Right forelimb (tissue), 1 donor: ENCODE measurements around the gene PBX1.

ENCODE experiments used
- DNase-seq: peaks from one replicate; pipeline ENCODE4 v3.0.0-alpha.2; 2018

PBX1 gene

DNA sequence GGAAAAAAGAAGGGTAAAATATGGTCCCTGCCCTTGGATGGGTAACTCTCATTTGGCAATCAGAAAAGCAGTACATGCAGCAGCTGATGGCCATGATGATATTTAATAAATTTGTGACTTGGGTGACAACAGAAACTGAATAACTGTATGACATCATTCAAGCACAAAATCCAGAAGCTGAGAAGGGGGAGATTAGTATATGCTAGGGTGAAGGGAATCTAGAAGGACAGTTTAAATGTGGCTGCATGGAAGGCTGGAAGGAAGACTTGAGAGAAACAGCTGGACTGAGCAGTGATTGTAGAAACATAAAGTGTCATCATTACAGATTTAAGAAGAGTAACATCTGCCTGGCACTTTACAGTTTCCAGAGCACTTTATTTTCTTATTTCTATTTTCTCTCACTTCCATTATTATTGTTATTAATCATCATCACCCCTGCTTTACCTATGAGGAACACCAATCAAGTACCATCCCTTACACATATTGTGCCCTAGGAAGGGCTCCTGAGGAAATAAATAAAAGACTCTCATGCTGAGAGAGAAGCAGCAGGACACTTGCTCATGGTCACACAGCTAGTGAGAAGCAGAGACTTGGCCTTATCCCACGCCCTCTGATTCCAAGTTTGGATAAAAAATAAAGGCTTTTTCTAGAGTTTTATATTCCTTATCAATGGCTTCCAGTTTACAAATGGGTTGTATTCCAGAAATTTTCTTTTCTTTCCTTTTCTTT lies 207.2 kb downstream of the PBX1 start:
- DNase-seq, result no peak

DNA sequence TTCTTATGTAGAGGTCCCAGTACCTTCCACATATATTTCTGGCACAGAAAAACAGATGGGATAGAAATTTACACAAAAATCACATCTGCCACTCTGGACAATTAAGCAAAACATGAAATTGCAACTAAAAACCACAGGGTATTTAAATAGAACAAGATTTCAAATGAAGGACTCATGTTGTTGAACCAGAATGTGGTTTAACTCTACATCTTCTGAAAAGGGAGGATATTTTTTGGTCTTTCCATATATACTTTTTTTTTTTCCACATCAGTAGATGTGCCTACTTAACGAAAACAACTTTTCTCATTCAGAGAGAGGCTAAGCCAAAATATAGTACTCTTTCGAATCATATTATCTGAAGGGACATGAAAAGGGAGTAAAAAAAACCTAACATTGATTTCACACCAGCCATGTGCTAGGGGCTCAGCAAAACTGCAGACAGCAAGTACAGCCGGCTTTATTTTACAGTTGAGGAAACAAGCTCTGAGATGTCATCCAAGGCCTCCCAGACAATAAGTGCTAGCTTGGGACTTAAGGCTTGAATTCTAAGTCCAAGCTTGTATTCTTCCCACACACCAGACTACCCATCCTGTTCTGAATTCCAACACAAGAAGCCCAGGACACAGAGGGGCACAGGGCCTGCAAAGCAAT lies 208.9 kb downstream of the PBX1 start:
- DNase-seq, result no peak

DNA sequence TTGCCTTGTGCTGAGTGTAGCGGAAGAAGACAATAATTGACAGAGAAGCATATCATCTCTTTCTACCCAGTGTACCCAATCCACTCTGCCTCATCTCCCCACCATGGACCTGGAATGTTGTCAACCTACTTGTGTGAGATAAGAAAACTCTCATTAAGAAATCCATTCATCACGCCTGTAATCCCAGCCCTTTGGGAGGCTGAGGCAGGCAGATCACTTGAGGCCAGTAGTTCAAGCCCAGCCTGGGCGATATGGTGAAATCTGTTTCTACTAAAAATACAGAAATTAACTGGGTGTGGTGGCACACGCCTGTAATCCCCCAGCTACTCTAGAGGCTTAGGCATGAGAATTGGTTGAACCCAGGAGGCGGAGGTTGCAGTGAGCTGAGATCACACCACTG lies 209.6 kb downstream of the PBX1 start:
- DNase-seq, result no peak

DNA sequence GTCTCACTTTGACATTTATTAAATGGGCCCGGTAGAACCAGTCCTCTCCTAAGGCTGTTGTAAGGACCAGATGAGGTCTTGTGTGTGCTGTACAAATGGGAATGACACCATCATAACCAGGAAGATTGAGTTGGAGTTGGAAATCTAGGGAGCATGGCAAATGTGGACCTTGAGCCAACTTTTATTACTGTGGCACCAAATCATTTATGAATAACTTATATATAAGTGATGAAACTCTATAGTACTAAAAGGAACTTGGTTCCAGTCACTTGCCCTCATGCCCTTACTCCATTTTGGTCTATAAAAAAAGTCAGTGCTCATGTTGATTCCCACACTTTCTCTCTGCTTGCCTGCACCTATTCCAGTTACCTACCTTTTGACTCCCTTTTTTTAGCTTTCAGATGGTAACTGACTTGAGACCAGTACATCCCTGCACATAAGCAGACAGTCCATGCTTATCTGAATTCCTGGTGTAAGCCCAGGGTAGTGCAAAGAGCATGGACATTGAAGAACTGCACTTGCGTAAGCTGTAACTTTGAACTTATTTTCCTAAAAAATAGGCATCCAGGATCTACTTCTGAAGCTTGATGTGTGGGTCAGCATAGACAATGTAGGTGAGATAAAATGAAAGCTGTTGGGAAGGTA lies 210.6 kb downstream of the PBX1 start:
- DNase-seq, result no peak

DNA sequence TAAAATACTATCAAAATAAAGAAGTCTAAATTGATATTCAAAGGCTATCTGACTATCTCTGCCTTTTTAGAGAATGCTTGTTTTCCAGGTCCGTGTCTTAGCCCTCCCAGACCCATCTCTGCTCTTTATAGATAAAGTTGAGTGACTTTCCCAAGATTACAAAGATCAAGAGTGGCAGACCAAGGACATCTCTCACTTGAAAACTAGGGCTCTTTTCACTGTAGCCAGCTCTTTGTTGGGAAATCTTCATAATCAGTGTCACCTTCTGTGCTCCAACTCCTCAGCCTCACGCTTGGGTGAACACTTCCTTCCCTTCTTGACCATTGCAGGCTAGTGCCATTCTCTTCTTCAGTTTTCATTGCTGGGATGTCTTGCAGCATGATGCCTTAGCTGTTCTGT lies 211.1 kb downstream of the PBX1 start:
- no peak for DNase-seq

DNA sequence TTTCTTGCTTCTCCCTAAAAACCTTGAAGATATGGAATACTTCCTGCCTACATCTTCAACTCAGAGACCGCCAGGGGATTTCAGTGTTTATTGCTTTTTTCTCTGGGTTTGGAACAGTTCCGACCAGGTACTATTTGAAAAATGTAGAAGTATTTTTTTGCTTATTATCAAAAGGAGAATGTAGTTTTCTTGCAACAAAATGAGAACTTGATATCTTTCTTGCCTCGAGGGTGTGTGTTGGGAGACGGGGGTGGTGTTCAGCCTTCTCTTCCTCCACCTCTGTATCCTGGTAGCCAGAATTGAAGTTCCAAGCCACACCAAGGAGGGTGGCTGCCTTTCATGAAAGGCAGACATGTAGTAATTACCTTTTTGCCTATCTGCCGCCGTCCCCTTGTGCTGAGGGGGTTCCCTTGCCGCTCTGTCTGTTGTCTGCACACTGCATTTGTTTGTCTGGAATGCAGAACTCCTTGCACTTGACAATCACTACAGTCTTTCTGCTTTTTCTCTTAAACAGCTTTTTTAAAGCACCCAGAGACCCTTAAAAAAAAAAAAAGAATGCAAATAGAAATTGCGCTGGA lies 212.1 kb downstream of the PBX1 start:
- DNase-seq, result no peak

DNA sequence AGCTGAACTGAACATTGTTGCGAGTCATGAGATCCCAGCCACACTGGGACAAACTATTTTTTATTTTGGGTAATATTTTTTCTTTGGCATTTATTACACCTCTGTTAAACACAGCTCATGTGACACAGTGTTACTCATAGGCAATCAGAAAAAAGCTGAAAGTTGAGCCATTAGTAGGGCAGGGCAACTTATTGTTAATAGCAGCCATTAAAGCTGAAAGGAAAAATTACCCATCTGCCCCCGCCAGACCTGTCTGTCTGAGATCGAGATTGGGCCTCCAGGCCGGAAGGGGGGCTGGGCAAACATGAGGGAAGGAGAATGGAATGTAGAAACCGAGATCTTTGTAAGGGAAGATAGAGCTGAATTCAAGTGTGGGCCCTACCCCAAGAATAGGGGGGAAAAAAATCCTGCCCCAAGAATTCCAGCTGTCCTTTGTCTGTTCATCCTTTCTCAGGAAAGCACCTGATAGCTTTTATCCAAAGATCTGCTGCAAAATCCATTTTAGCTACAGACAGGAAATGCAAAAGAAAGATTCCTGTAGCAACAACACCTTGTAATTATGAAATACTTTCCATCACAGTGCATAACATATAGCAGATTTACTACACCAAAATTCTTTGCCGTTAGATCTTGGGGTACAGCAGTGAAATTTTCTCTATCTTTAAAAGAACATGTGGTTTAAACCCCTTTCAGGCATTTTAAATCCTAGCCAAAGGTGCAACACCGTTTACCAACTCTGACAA lies 212.8 kb downstream of the PBX1 start:
- DNase-seq, result no peak

DNA sequence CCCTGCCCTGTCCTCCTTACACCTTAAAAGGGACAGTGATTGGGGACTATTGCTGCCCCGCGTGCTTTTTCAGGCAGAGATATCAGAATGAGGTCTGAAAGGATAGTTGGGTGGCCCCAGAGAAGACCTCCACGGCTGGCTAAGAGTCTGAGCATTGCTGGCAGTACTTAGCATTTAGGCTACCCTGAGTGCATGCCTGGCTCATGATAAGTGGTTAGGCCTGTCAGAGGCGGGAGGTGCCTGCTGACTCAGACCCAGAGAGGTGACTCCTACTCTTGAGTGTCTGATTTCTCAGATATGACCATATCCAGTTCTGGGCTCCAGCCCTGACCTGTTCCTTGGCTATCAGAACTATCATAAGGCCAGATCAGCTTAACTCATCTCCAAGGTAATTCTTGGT lies 213.7 kb downstream of the PBX1 start:
- no peak for DNase-seq

DNA sequence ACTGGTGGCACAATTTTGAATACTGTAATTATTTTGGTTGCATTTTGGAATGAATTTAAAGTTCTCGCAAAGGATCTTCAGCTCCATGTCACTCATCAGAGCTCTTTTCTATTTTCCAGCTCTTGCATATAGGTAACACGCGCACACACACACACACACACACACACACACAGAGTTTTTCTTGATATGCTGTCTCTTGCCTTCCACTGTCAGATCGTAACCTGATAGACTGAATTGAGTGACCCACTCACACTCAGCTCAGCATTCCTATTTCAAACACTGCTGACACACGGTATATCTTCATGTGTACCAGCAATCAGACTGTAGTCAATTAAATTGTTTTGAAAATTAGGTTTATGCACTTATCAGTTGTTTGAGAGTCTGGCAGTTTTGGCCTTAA lies 214.1 kb downstream of the PBX1 start:
- no peak for DNase-seq

DNA sequence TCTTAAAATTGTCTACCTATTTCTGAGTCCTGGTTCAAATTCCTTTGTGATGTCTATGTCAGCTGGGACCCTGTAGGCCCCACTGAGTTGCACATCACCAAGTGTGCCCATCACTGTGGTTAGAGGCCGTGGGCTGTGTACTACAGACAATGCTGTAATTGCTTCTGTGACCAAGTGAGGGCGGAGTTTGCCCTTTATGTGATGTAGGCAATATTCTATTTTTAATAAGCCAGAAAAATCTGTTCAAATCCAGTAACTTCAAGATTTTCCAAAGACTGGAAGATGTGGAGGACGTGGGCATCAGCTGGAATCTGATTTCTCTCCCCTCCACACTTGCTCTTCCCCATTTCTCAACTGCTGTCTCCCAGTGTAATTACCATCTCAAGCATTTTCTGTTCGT lies 215.4 kb downstream of the PBX1 start:
- DNase-seq, result no peak

DNA sequence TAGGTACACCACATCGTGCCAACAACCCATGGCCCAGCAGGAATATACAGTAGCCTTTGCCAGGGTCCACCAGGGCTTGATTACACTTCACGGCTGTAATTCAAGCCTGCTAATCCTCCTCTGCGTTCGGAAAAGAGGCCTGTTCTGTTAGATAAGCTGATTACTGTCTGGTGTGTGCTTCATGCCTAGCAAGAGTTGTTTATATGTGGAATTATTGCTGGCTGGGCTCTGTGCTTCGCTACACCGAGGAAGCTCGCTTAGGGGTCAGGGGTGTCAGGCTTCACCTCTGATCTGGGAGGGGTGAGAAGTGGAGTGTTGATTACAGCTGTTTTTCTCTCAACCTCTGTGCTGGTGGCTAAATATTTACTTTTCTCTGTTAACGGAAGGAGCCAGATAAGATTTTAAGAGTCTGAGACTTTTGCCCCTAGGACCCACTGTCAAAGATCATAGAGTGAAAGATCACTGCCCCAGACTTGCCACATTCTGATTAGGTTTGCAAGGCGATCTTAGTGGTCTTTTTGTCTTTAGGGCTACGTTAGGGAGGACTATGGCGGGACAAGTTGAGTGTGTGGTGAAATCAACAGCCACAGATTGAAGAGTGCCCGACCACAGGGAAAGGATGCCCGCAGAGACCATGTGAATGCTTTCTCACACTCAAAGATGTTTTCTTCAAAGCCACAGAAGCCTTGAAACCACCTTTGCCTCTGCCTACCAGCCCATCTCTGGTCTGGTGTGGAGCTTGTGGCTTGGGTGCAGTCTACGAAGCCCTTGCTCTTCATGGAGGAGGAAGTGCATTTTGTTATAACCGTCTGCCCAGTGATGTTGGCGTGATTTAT lies 216.1 kb downstream of the PBX1 start:
- no peak for DNase-seq

DNA sequence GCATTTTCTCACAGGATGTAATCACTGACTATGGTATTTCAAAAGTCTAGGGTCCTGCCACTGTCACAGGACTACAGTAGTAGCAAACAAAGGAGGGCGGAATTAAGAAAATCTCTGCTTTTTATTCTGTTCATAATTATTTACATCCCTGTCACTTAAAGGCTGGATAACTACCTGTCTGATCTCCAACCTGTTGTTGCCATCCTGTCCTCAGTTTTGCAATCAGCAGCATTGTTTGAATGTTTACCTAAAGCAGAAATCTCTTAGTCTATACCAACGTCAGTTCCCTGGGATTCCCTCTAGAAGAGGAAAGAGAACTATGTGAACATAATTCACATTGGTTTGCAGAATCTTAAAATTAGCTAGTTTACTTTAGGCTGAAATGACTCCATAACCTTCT lies 218.5 kb downstream of the PBX1 start:
- DNase-seq, result no peak

DNA sequence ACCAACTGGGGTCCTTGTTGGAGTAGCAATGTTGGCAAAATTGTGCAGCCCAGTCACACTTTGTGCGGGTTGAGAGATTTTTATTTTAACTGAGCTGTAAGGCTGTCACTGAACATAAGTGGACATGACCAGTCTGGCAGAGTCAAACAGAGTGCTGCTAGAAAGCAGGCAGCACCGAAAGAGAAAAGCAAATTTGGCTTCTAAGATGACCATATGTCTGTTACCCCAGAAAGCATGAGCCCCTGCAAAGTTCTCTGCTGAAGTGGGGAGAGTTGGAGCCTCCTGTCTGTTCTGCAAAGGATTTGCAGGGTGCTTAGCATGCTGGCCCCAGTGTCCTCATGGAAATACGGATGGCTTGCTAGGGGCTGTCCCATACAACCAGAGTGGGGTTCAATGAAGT lies 220.4 kb downstream of the PBX1 start:
- DNase-seq, result no peak

DNA sequence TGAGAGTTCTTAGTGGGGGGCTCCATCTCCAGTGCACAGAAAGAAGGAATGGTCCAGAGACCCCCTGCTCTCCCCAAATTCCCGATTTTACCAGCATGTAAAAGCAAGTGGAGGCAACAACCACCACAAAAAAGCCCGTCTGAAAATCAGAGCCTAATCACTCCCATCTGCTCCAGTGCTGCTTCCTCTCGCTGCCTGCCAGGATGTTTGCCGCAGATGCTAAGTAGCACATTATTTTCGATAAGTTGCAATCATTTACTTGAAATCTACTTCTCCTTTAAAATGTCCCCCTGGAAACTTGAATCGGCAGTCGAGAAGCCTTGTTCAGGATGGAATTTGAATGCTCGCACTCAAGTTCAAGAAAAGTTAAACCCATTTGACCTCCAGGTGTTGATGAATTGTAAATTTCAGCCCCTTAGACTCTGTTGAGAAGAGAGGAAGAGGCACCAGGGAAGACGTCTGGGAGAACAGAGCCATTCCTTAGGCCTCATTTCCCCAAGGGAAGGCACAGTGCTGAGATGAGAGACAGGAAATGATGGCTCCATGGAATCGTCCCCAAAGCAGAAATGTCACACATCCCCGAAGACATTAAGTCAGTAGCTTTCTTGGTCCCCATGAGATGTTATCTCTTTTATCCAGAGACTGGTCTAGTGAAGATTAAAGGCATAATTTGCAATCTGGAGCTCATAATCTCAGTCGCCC lies 221.3 kb downstream of the PBX1 start:
- no peak for DNase-seq

DNA sequence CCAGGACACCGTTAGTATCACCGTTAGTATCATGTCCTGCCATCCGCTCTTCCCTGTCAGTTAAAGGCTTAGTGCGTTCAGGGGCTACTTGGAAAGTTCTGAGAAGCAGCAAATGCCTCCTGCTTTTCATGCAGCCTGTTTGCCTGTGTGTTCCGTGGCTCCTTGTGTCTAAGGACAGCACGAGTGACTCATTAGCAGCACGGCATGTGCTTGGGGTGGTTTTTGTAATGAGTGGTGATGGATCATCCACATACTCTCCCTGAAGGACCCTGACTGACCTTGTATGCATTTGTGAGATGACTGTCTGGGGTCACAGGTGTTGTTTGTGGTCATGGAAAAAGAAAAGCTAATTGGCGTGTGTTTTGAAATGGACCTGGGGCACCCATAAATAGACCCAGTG lies 221.9 kb downstream of the PBX1 start:
- DNase-seq, result no peak

DNA sequence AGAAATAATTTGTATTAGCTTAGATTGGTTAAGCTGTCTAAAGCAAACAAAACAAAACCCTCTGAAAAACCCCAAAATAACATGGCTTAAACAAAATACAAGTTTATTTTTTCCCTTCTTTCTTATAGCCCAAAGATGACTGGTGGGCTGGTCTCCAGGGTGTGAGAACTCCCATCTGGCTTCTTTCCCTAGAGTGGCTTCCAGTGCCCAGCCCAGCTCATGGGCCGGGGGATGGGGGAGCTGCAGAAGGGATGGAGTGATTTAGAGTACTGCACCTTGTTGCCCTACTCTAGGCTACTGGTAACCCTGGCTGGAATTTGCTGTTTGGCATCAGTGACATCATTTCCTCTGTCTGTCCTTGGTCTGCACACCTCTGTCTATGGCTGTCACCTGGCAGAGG lies 223.0 kb downstream of the PBX1 start:
- no peak for DNase-seq

DNA sequence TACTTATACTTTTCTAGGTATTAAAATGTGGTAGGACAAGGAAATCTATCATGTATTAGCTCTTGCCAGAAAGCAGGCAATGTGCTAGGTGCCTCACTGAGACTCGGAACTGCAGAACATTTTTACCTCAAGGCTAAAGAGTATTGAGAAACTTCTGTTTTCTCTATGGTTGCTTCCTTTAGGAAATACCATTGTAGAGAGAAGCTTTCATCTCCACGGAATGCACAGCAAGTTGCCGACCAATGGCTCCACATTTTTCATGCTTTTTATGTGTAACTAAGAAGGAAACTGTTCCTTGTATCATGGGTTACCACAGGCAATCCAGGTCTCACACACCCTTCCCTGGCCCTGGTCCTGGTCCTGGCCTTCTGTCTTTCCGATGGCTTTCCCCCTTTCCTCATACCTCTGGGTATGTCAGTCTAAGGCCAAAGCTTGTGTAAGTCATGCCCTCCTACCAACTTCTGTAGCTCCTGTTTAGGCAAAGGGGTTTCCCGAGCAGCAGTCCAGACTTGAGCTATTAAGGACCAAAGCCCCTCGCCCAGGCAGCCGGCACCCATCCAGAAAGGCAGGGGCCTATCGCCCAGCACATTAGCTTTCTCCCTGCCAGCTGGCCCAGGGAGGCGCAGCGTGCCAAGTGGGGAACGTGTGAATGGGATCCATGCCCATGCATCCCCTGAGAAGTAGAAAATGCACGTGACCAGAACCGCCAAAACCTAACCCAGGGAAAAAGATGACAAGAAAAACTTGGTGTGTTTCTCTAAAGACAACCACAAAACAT lies 225.0 kb downstream of the PBX1 start:
- no peak for DNase-seq

DNA sequence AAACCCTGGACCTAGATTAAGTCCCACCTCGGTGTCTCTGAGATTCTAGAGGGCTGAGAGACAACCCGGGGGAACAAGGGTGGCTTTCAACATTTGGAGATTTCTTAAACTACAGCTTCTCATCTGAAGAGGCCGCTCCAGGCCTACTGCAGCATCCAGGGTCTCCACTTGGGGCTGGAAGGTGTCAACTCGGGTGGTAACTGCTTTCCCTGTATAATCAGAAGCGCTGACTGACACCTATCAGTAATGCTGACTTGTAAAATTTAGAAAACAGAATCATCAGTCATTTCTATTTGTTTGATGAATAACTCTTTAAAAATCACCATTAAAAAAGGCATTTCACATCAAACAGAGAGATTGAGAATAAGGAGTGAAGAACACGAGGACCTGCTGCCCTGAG lies 226.0 kb downstream of the PBX1 start:
- DNase-seq, result no peak

DNA sequence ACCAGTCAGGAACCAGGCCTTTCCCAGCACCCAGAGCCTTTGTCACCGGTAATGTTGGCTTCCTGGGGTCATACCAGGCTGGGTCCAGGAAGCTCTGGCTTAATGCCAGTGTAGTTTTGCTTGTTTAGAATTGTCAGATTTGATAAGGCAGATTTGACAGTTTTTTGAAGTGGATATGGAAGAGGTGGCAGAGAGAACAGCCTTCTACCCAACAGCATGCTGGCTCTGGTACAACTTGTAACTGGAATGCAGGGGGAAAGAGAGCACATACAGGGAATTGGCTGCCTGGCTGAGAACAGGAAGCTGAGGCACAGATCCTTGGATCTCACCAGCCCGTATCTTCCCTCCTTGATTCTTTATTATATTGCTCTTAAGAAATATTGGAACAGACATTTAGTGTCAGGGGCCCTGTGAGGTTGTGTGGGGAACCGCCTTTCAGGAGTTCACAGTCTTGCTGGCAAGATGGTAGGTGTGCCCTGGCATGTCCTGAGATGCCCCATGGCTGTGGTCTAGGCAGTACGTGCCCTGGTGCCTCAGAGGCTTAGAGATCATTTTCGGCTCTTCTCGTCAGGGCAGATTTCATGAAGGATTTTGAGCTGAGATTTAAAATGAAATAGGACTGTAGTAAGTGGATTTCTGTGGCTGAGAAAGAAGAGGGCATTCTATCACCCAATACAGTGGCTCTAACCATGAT lies 227.0 kb downstream of the PBX1 start:
- DNase-seq, result no peak
